SK-N-SH treated with all-trans-retinoic acid at 6 μM for 48 hours (cell line): Measurements from ENCODE around the gene CCNY.

ENCODE experiments used
- ATAC-seq: fragments of 200-7000 bp; cut with Tn5 transposase; 3 replicates; pipeline ENCODE4 v1.9.1; 2020; ENCODE audit warnings: mild to moderate bottlenecking, moderate library complexity
- ARNTL ChIP-seq: fragments of 450-650 bp; formaldehyde crosslinking; IDR thresholded peaks from 2 replicates; pipeline ENCODE4 v1.5.0; 2020; ENCODE audit warnings: low read depth, mild to moderate bottlenecking, moderate library complexity, borderline replicate concordance
- CSDC2 ChIP-seq: fragments of 250-450 bp; sonication (Bioruptor Pico); IDR thresholded peaks from 2 replicates; pipeline ENCODE4 v1.5.0; 2020; ENCODE audit warnings: mild to moderate bottlenecking, moderate library complexity
- ESRRG ChIP-seq: fragments of 250-450 bp; sonication (Bioruptor Pico); IDR thresholded peaks from 2 replicates; pipeline ENCODE4 v1.6.1; 2021; ENCODE audit warnings: mild to moderate bottlenecking
- GLIS3 ChIP-seq: fragments of 250-450 bp; sonication (Bioruptor Pico); IDR thresholded peaks from 2 replicates; pipeline ENCODE4 v1.5.0; 2020; ENCODE audit warnings: mild to moderate bottlenecking, moderate library complexity
- ISL1 ChIP-seq: fragments of 250-450 bp; sonication (Bioruptor Pico); IDR thresholded peaks from 2 replicates; pipeline ENCODE4 v2.1.2; 2022; ENCODE audit warnings: mild to moderate bottlenecking, moderate library complexity
- OSR1 ChIP-seq: fragments of 250-450 bp; sonication (Bioruptor Pico); IDR thresholded peaks from 2 replicates; pipeline ENCODE4 v1.8.0; 2022; ENCODE audit warnings: moderate library complexity, mild to moderate bottlenecking, inconsistent platforms
- PPARA ChIP-seq: fragments of 250-450 bp; sonication (Bioruptor Pico); IDR thresholded peaks from 2 replicates; pipeline ENCODE4 v1.5.0; 2020; ENCODE audit warnings: mild to moderate bottlenecking, borderline replicate concordance
- SNAI2 ChIP-seq: fragments of 250-450 bp; sonication (Bioruptor Pico); IDR thresholded peaks from 2 replicates; pipeline ENCODE4 v1.5.0; 2020; ENCODE audit warnings: mild to moderate bottlenecking, moderate library complexity
- TCF4 ChIP-seq: fragments of 250-450 bp; sonication (Bioruptor Pico); IDR thresholded peaks from 2 replicates; pipeline ENCODE4 v1.8.0; 2021; ENCODE audit warnings: mild to moderate bottlenecking, moderate library complexity, borderline replicate concordance
- TOX ChIP-seq: fragments of 250-450 bp; sonication (Bioruptor Pico); IDR thresholded peaks from 2 replicates; pipeline ENCODE4 v1.8.0; 2021; ENCODE audit warnings: mild to moderate bottlenecking, moderate library complexity, borderline replicate concordance
- ZC3H10 ChIP-seq: fragments of 250-450 bp; sonication (Bioruptor Pico); IDR thresholded peaks from 2 replicates; pipeline ENCODE4 v1.5.1; 2021; ENCODE audit warnings: mild to moderate bottlenecking, moderate library complexity
- ZFP3 ChIP-seq: fragments of 250-450 bp; sonication (Bioruptor Pico); IDR thresholded peaks from 2 replicates; pipeline ENCODE4 v1.5.0; 2020; ENCODE audit warnings: mild to moderate bottlenecking, moderate library complexity
- ZFP30 ChIP-seq: fragments of 450-650 bp; formaldehyde crosslinking; IDR thresholded peaks from 2 replicates; pipeline ENCODE4 v1.5.0; 2022; ENCODE audit warnings: mild to moderate bottlenecking, moderate library complexity
- ZNF565 ChIP-seq: fragments of 450-650 bp; formaldehyde crosslinking; conservative IDR thresholded peaks from 2 replicates; pipeline ENCODE4 v1.5.0; 2020; ENCODE audit warnings: low read depth, mild to moderate bottlenecking, moderate library complexity
- ZNF70 ChIP-seq: fragments of 450-650 bp; formaldehyde crosslinking; IDR thresholded peaks from 2 replicates; pipeline ENCODE4 v1.5.0; 2020; ENCODE audit warnings: mild to moderate bottlenecking, moderate library complexity
- ZNF8 ChIP-seq: fragments of 450-650 bp; formaldehyde crosslinking; IDR thresholded peaks from 2 replicates; pipeline ENCODE4 v1.5.0; 2020; ENCODE audit warnings: mild to moderate bottlenecking, moderate library complexity
- TF ChIP-seq, protein P1 (sequence below): fragments of 250-450 bp; sonication (Bioruptor Pico); IDR thresholded peaks from 2 replicates; pipeline ENCODE4 v1.5.1; 2021; ENCODE audit warnings: mild to moderate bottlenecking, moderate library complexity
- TF ChIP-seq, protein P2 (sequence below): fragments of 250-450 bp; sonication (Bioruptor Pico); IDR thresholded peaks from 2 replicates; pipeline ENCODE4 v1.5.0; 2020; ENCODE audit warnings: mild to moderate bottlenecking, moderate library complexity
- TF ChIP-seq, protein P3 (sequence below): fragments of 250-450 bp; sonication (Bioruptor Pico); IDR thresholded peaks from 2 replicates; pipeline ENCODE4 v1.8.0; 2021; ENCODE audit warnings: low read depth, mild to moderate bottlenecking, moderate library complexity, borderline replicate concordance

Gene CCNY

DNA sequence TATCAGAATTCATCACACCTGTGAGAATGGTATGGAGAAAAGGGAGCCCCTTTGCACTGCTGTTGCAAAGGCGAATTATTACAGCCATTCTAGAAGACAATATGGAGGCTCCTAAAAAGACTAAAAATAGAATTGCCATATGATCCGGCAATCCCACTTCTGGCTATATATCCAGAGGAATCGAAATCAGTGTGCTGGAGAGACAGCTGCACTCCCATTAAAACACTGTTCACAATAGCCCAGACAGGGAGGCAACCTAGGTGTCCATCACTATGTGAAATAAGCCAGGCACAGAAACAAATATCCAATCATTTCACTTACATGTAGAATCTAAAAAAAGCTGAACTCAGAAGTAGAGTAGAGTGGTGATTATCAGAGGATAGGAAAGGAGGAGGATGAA is 242.8 kb downstream of the CCNY start:
- TF ChIP-seq, protein P1, sequence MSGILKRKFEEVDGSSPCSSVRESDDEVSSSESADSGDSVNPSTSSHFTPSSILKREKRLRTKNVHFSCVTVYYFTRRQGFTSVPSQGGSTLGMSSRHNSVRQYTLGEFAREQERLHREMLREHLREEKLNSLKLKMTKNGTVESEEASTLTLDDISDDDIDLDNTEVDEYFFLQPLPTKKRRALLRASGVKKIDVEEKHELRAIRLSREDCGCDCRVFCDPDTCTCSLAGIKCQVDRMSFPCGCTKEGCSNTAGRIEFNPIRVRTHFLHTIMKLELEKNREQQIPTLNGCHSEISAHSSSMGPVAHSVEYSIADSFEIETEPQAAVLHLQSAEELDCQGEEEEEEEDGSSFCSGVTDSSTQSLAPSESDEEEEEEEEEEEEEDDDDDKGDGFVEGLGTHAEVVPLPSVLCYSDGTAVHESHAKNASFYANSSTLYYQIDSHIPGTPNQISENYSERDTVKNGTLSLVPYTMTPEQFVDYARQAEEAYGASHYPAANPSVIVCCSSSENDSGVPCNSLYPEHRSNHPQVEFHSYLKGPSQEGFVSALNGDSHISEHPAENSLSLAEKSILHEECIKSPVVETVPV (CRISPR knock-in tag), result no peak
- no peak for TF ChIP-seq ZNF70 (CRISPR knock-in tag)
- no peak for TF ChIP-seq ZNF565 (CRISPR knock-in tag)
- TF ChIP-seq ISL1 (CRISPR knock-in tag), result no peak
- TF ChIP-seq ARNTL, result no peak
- TF ChIP-seq ESRRG (CRISPR knock-in tag), result no peak
- no peak for TF ChIP-seq ZNF8 (CRISPR knock-in tag)
- no peak for TF ChIP-seq OSR1 (CRISPR knock-in tag)
- no peak for TF ChIP-seq CSDC2 (CRISPR knock-in tag)
- TF ChIP-seq, protein P2, sequence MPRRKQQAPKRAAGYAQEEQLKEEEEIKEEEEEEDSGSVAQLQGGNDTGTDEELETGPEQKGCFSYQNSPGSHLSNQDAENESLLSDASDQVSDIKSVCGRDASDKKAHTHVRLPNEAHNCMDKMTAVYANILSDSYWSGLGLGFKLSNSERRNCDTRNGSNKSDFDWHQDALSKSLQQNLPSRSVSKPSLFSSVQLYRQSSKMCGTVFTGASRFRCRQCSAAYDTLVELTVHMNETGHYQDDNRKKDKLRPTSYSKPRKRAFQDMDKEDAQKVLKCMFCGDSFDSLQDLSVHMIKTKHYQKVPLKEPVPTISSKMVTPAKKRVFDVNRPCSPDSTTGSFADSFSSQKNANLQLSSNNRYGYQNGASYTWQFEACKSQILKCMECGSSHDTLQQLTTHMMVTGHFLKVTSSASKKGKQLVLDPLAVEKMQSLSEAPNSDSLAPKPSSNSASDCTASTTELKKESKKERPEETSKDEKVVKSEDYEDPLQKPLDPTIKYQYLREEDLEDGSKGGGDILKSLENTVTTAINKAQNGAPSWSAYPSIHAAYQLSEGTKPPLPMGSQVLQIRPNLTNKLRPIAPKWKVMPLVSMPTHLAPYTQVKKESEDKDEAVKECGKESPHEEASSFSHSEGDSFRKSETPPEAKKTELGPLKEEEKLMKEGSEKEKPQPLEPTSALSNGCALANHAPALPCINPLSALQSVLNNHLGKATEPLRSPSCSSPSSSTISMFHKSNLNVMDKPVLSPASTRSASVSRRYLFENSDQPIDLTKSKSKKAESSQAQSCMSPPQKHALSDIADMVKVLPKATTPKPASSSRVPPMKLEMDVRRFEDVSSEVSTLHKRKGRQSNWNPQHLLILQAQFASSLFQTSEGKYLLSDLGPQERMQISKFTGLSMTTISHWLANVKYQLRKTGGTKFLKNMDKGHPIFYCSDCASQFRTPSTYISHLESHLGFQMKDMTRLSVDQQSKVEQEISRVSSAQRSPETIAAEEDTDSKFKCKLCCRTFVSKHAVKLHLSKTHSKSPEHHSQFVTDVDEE (CRISPR knock-in tag), result no peak
- TF ChIP-seq PPARA, result no peak
- TF ChIP-seq ZC3H10, result no peak
- ATAC-seq, result no peak; the same call in 2 of the 3 replicates

DNA sequence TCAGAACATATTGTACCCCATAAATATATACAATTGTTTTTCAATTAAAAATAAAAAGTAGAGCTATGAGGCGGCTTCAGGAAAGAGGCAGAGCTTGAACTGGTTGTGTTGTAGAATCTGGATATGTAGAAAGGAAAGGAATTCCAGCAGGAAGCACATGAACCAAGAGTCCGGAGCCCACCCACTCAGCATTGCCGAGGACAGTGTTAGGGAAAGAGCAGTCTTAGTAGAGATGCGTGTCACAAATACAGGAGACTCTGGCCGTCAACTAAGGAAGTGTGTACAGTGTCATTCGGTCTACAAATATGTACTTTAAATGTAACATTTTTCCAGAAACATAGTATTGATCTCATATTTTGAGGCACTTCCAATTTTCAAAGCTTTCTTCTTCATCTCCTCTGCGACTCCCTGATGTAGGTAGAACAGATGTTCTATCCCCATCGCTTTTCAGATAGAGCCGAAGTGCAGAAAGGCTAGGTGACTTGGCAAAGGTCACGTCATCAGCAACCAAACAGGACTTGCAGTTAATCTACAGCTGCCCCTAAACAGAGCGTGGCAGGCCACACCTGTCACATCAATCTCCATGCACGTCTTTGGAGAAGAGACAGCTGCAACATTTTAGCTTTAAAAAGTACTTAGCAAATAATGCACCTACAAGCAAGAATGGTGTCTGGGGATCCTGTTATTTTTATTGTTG is 243.6 kb downstream of the CCNY start:
- ATAC-seq, result no peak
- TF ChIP-seq, protein P2 (CRISPR knock-in tag), result no peak
- TF ChIP-seq, protein P3, sequence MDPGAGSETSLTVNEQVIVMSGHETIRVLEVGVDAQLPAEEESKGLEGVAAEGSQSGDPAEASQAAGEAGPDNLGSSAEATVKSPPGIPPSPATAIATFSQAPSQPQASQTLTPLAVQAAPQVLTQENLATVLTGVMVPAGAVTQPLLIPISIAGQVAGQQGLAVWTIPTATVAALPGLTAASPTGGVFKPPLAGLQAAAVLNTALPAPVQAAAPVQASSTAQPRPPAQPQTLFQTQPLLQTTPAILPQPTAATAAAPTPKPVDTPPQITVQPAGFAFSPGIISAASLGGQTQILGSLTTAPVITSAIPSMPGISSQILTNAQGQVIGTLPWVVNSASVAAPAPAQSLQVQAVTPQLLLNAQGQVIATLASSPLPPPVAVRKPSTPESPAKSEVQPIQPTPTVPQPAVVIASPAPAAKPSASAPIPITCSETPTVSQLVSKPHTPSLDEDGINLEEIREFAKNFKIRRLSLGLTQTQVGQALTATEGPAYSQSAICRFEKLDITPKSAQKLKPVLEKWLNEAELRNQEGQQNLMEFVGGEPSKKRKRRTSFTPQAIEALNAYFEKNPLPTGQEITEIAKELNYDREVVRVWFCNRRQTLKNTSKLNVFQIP, result no peak
- TF ChIP-seq TOX (CRISPR knock-in tag), result no peak
- TF ChIP-seq, protein P1 (CRISPR knock-in tag), result no peak
- no peak for TF ChIP-seq CSDC2 (CRISPR knock-in tag)
- TF ChIP-seq ZNF70 (CRISPR knock-in tag), result no peak
- TF ChIP-seq PPARA, result no peak
- no peak for TF ChIP-seq ZFP30 (CRISPR knock-in tag)
- no peak for TF ChIP-seq ZNF8 (CRISPR knock-in tag)
- no peak for TF ChIP-seq TCF4 (CRISPR knock-in tag)
- TF ChIP-seq ZNF565 (CRISPR knock-in tag), result no peak
- no peak for TF ChIP-seq GLIS3 (CRISPR knock-in tag)
- no peak for TF ChIP-seq OSR1 (CRISPR knock-in tag)
- TF ChIP-seq ZFP3 (CRISPR knock-in tag), result no peak

DNA sequence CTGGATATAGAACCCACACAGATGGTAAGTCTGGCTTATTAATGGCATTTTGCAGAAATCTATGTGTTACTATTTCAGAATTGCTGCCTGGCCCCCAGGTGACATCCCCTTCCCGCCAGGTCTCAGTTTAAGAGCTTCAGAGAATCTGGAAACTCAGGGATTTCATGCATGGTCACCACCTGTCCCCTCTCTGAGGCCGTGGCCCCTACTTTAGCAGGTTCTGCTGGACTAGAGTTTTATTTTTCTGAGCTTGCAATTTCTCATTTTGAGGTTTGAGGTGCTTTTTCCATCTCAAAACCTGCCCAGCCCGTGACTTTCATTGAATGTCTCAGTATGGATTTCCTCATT is 244.1 kb downstream of the CCNY start:
- ATAC-seq, result no peak
- no peak for TF ChIP-seq CSDC2 (CRISPR knock-in tag)
- no peak for TF ChIP-seq SNAI2 (CRISPR knock-in tag)
- TF ChIP-seq OSR1 (CRISPR knock-in tag), result no peak
- no peak for TF ChIP-seq ARNTL
- TF ChIP-seq TCF4 (CRISPR knock-in tag), result no peak
